ENCODE measurements around the gene GPSM1. TPM values are rescaled to one million over a fixed set of nuclear protein-coding genes. Genes with fewer than 3 reads are reported as not detected.

GPSM1 gene
- total and polyA plus RNA-seq, 7 donors, result 0.34 to 2.3 (median 1.3) TPM

DNA sequence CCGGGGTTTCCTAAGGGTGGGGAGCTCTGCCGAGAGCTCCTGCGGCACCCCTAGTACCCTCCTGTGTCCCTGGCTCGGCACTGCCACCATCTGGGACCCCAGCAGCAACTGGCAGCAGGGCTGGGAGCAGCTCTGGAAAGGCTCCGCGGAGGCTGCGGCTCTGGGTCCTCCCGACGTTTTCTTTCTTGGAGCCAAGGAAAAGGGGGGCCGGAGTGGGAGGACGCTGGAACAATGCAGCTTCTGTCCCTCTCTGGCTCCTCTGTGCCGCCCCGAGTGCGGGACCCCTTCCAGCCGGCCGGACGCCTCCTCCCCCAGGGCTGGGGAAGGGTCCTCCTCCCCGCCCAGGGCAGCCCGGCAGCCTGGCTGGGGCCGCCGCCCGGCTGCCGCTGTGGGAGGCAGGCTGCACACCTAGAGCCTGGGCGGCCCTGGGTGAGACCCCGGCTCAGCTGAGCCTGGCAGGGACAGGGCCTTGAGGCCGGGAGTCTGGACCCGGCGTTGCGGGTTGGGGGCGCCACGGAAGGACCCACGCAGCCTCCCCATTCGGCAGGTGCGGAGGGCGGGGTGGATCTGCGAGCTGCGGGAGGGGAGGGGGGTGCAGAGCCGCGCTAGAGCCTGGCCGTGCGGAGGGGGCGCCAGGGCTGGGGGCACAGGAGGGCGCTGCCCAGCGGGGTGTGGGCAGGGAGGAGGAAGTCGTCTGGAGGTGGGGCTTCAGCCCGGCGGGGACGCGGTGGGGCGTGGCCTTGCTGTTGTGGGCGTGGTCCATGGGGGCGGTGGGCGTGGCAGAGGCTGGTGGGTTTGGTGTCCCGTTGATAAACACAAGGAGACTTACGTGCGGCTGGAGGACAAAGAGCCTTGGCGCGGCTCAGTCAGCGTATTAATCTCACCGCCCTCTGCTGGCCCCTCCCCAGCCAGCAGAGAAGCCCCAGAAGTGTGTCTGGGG is 15.1 kb downstream of the GPSM1 start:
- Histone ChIP-seq H3K9me3 (no peaks in the 10 kb centered on the region), H3K27me3 (ENCODE audit: insufficient read depth in 3 of 3, low read length in 2 of 3) (peaks cover 0 to 53% (median 10%) of the 10 kb centered on the region in 3 donors), H3K4me1 (no peaks in the 10 kb centered on the region), H3K4me3 (peak overlapping the region; percentile 48), H3K27ac (no peak overlapping the region), H3K36me3 (ENCODE audit: insufficient read depth in 1 of 2, low read depth in 1 of 2) (no peaks in the 10 kb centered on the region)
- DNase-seq (peak; percentile 73 to 77), ATAC-seq (peak in 3 of 4 donors; percentile 21 to 51 (median 46))
- TF ChIP-seq, protein P1, sequence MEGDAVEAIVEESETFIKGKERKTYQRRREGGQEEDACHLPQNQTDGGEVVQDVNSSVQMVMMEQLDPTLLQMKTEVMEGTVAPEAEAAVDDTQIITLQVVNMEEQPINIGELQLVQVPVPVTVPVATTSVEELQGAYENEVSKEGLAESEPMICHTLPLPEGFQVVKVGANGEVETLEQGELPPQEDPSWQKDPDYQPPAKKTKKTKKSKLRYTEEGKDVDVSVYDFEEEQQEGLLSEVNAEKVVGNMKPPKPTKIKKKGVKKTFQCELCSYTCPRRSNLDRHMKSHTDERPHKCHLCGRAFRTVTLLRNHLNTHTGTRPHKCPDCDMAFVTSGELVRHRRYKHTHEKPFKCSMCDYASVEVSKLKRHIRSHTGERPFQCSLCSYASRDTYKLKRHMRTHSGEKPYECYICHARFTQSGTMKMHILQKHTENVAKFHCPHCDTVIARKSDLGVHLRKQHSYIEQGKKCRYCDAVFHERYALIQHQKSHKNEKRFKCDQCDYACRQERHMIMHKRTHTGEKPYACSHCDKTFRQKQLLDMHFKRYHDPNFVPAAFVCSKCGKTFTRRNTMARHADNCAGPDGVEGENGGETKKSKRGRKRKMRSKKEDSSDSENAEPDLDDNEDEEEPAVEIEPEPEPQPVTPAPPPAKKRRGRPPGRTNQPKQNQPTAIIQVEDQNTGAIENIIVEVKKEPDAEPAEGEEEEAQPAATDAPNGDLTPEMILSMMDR (IDR thresholded peaks at IDR 0.05), result no peak
- 22 to 29% (median 23%) methylated on average over 42 to 60 of the region's 60 CpGs for WGBS, 3 donors
- intact Hi-C loops (cut with DNase I), result no loop called here

DNA sequence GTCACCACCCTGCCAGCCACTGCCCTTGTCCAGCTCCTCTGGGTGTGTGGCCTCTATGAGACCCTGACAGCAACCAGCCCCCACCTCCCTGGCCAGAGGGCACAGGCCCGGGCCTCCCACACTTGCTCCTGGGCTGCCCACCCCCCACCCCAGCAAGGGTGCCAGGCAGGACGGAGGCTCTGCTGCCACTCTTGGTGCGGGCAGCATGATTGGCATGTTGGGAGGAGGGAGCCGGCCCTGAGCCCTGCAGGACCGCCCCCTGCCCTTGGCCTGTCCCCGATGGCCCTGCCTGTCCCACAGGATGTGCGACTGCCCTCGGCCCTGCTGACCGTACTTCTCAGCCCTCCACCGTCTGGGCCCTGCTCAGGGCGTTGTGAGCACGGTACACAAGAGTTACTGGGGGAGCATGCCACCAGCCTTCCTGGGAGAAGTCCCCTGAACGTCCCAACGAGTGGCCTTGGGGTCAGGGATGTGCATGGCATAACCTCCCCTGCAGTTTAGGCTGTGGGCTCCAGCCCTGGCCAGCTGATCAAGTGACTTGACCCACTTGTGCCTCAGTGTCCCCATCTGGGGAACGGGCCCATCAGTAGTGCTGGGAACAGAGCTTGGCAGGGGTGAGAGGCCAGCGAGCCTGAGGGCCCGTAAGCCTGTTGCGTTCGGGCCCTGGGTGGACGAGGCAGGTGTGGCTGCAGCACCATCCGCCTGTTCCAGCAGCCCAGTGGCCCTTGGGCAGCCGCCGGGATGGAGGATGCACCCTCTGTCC is 16.0 kb downstream of the GPSM1 start:
- Histone ChIP-seq H3K27ac (no peak overlapping the region), H3K36me3 (ENCODE audit: insufficient read depth in 1 of 2, low read depth in 1 of 2) (no peaks in the 10 kb centered on the region), H3K4me3 (no peak overlapping the region), H3K9me3 (no peaks in the 10 kb centered on the region), H3K27me3 (ENCODE audit: insufficient read depth in 3 of 3, low read length in 2 of 3) (peaks cover 0 to 60% (median 10%) of the 10 kb centered on the region in 3 donors), H3K4me1 (no peaks in the 10 kb centered on the region)
- no peak for ATAC-seq
- DNase-seq, result no peak
- 68 to 75% (median 70%) methylated on average over 22 to 23 of the region's 23 CpGs for WGBS, 3 donors
- intact Hi-C loops (cut with DNase I), result no loop called here
- TF ChIP-seq, protein P1 (IDR thresholded peaks at IDR 0.05), result no peak

DNA sequence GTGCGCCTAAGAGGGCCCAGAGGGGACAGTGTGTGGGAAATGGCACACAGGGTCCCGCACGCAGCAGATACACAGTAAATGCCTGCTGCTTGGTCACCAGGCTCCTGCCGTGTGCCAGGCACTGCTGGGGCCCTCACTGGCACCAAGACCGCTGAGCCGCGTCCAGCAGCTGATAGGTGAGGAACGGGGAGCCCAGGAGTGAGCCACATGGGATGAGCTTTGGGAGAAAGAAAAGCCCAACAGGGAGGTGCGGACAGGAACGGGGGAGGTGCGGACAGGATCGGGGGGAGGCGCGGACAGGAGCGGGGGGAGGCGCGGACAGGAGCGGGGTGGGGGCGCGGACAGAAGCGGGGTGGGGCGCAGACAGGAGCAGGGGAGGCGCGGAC is 16.5 kb downstream of the GPSM1 start:
- Histone ChIP-seq H3K27ac (no peak overlapping the region), H3K36me3 (ENCODE audit: insufficient read depth in 1 of 2, low read depth in 1 of 2) (no peaks in the 10 kb centered on the region), H3K9me3 (no peaks in the 10 kb centered on the region), H3K4me1 (no peaks in the 10 kb centered on the region), H3K4me3 (no peak overlapping the region), H3K27me3 (ENCODE audit: insufficient read depth in 3 of 3, low read length in 2 of 3) (peaks cover 0 to 61% (median 12%) of the 10 kb centered on the region in 3 donors)
- TF ChIP-seq, protein P1 (IDR thresholded peaks at IDR 0.05), result no peak
- intact Hi-C loops (cut with DNase I), result no loop called here
- ATAC-seq, result no peak
- WGBS, 3 donors, result 94 to 96% (median 94%) methylated on average over 24 of the region's 24 CpGs
- DNase-seq, result no peak

DNA sequence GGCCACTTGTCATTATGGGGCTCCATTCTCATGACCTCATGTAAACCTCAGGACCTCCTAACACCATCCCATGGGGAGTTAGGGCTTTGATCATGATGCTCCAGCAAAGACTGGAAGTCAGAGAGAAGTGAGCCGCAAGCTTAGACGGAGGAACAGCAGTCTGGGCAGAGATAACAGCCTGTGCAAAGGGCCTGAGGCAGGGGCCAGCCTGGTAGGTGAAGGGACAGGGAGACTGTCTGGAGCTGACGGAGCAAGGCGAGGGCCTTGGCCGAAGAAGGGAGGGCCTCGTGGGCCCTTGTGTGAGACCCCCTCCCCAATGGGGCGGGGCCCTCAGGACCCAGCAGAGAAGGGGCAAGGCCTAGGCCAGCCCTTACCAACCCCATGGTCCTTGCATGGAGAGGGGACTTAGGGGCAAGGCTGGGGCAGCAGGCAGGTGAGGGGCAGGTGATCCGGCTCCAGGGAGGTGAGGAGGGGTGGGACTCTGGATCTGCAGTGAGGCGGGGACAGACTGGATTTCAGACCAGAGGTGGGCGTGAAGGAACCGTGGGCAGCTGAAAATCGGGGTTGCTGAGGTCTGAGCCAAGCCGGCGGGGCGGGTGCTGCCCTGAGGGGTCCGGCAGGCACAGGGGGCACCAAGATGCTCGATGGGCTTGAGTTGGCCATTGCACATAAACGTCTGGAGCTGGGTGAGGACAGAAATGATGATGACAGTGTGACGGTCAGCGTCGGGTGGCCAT is 17.4 kb downstream of the GPSM1 start:
- intact Hi-C loops (cut with DNase I), result no loop called here
- WGBS, 3 donors, result 44 to 57% (median 48%) methylated on average over 21 of the region's 21 CpGs
- DNase-seq (no peak), ATAC-seq (no peak)
- H3K27ac ChIP-seq, result no peak overlapping the region
- no peaks in the 10 kb centered on the region for H3K4me1 ChIP-seq
- H3K9me3 ChIP-seq, result no peaks in the 10 kb centered on the region
- H3K27me3 ChIP-seq (ENCODE audit: insufficient read depth in 3 of 3, low read length in 2 of 3), result peaks cover 0 to 69% (median 12%) of the 10 kb centered on the region in 3 donors
- no peak overlapping the region for H3K4me3 ChIP-seq
- no peaks in the 10 kb centered on the region for H3K36me3 ChIP-seq (ENCODE audit: insufficient read depth in 1 of 2, low read depth in 1 of 2)
- TF ChIP-seq, protein P1 (IDR thresholded peaks at IDR 0.05), result no peak
